WTC11 (cell line): ENCODE measurements around the gene SYPL1. TPM values are rescaled to one million over a fixed set of nuclear protein-coding genes. Genes with fewer than 3 reads are reported as not detected.

Experiments used
- ATAC-seq: fragments of 200-7000 bp; cut with Tn5 transposase; 2 replicates; pipeline ENCODE4 v1.10.0; 2021; ENCODE audit warnings: mild to moderate bottlenecking, moderate library complexity
- CTCF ChIA-PET: fragments of 300-600 bp; sonication (Branson Sonifier 250); formaldehyde crosslinking; loops from one replicate; lab custom pipeline; 2021; ENCODE audit warnings: antibody characterized with exemption; lab: Charles Lee
- POLR2A ChIA-PET: fragments of 350-600 bp; sonication (Branson Sonifier 250); formaldehyde crosslinking; loops from one replicate; lab custom pipeline; 2021; ENCODE audit warnings: antibody characterized with exemption; lab: Charles Lee
- DNase-seq: peaks from one replicate; pipeline ENCODE4 v3.0.0; 2021; ENCODE audit warnings: low spot score
- H3K27ac Mint-ChIP-seq: 2 replicates; pipeline ENCODE4 v1.8.0; 2021; ENCODE audit warnings: mixed read lengths
- H3K27me3 Mint-ChIP-seq: 2 replicates; pipeline ENCODE4 v1.8.0; 2021; ENCODE audit warnings: low read depth, mild to moderate bottlenecking, moderate library complexity, mixed read lengths
- H3K36me3 Mint-ChIP-seq: 2 replicates; pipeline ENCODE4 v1.8.0; 2021; ENCODE audit warnings: mixed read lengths
- H3K4me1 Mint-ChIP-seq: 2 replicates; pipeline ENCODE4 v1.8.0; 2022; ENCODE audit warnings: mixed read lengths
- H3K4me3 Mint-ChIP-seq: 2 replicates; pipeline ENCODE4 v1.8.0; 2021; ENCODE audit warnings: mild to moderate bottlenecking, moderate library complexity, mixed read lengths
- H3K9me3 Mint-ChIP-seq: 2 replicates; pipeline ENCODE4 v1.8.0; 2021; ENCODE audit warnings: mixed read lengths
- CREM ChIP-seq: sonication (generic); formaldehyde crosslinking; IDR thresholded peaks from 2 replicates; pipeline ENCODE4 v1.8.1; 2022; ENCODE audit warnings: mild to moderate bottlenecking, missing genetic modification reagents, moderate library complexity
- ELF4 ChIP-seq: sonication (generic); formaldehyde crosslinking; IDR thresholded peaks from 2 replicates; pipeline ENCODE4 v1.8.1; 2022; ENCODE audit warnings: low read depth, mild to moderate bottlenecking, moderate library complexity, missing genetic modification reagents
- FOXJ3 ChIP-seq: sonication (generic); formaldehyde crosslinking; IDR thresholded peaks from 2 replicates; pipeline ENCODE4 v1.9.0; 2021; ENCODE audit warnings: missing genetic modification reagents, mild to moderate bottlenecking, borderline replicate concordance
- FOXP1 ChIP-seq: sonication (generic); formaldehyde crosslinking; IDR thresholded peaks from 2 replicates; pipeline ENCODE4 v1.8.0; 2022; ENCODE audit warnings: missing genetic modification reagents, mild to moderate bottlenecking, moderate library complexity, borderline replicate concordance
- MXD4 ChIP-seq: fragments of 250-450 bp; sonication (Bioruptor Pico); IDR thresholded peaks from 2 replicates; pipeline ENCODE4 v1.8.0; 2021; ENCODE audit warnings: mild to moderate bottlenecking, moderate library complexity, borderline replicate concordance
- NFE2L1 ChIP-seq: sonication (generic); formaldehyde crosslinking; IDR thresholded peaks from 2 replicates; pipeline ENCODE4 v1.8.1; 2023; ENCODE audit warnings: missing genetic modification reagents
- NFYB ChIP-seq: sonication (generic); formaldehyde crosslinking; conservative IDR thresholded peaks from 2 replicates; pipeline ENCODE4 v1.8.0; 2022; ENCODE audit warnings: low read depth, missing genetic modification reagents
- RELA ChIP-seq: sonication (generic); formaldehyde crosslinking; IDR thresholded peaks from 2 replicates; pipeline ENCODE4 v1.8.1; 2022; ENCODE audit warnings: missing genetic modification reagents, mild to moderate bottlenecking, borderline replicate concordance
- RORB ChIP-seq: fragments of 250-450 bp; sonication (Bioruptor Pico); IDR thresholded peaks from 2 replicates; pipeline ENCODE4 v1.9.0; 2021; ENCODE audit warnings: mild to moderate bottlenecking
- TCF7 ChIP-seq: sonication (generic); formaldehyde crosslinking; IDR thresholded peaks from 2 replicates; pipeline ENCODE4 v1.8.0; 2022; ENCODE audit warnings: mild to moderate bottlenecking, low read depth, missing genetic modification reagents, moderate library complexity
- ZNF219 ChIP-seq: sonication (generic); formaldehyde crosslinking; IDR thresholded peaks from 2 replicates; pipeline ENCODE4 v1.8.0; 2023; ENCODE audit warnings: missing genetic modification reagents, mild to moderate bottlenecking, borderline replicate concordance
- ZNF317 ChIP-seq: sonication (generic); formaldehyde crosslinking; IDR thresholded peaks from 2 replicates; pipeline ENCODE4 v1.8.1; 2023; ENCODE audit warnings: low read depth, mild to moderate bottlenecking, moderate library complexity, missing genetic modification reagents, borderline replicate concordance
- ZNF423 ChIP-seq: fragments of 250-450 bp; sonication (Bioruptor Pico); IDR thresholded peaks from 2 replicates; pipeline ENCODE4 v2.1.2; 2022; ENCODE audit warnings: mild to moderate bottlenecking, moderate library complexity
- total RNA-seq: library from RNA; stranded (reverse); gene quantifications from 3 replicates; pipeline ENCODE4 v1.2.3, GENCODE V29; 2021
- TF ChIP-seq, protein P1 (sequence below): sonication (generic); formaldehyde crosslinking; IDR thresholded peaks from 2 replicates; pipeline ENCODE4 v1.8.1; 2022; ENCODE audit warnings: missing genetic modification reagents, borderline replicate concordance
- TF ChIP-seq, protein P2 (sequence below): sonication (generic); formaldehyde crosslinking; IDR thresholded peaks from 2 replicates; pipeline ENCODE4 v1.8.0; 2023; ENCODE audit warnings: mild to moderate bottlenecking, missing genetic modification reagents
- TF ChIP-seq, protein P3 (sequence below): fragments of 250-450 bp; sonication (Bioruptor Pico); IDR thresholded peaks from 2 replicates; pipeline ENCODE4 v1.9.0; 2021; ENCODE audit warnings: mild to moderate bottlenecking
- TF ChIP-seq, protein P4 (sequence below): sonication (generic); formaldehyde crosslinking; IDR thresholded peaks from 2 replicates; pipeline ENCODE4 v1.8.1; 2023; ENCODE audit warnings: mild to moderate bottlenecking, missing genetic modification reagents, moderate library complexity
- TF ChIP-seq, protein P5 (sequence below): fragments of 250-450 bp; sonication (Bioruptor Pico); IDR thresholded peaks from 2 replicates; pipeline ENCODE4 v1.9.0; 2021; ENCODE audit warnings: moderate library complexity, mild to moderate bottlenecking, inconsistent platforms, borderline replicate concordance
- TF ChIP-seq, protein P6 (sequence below): sonication (generic); formaldehyde crosslinking; IDR thresholded peaks from 2 replicates; pipeline ENCODE4 v1.8.0; 2022; ENCODE audit warnings: mild to moderate bottlenecking, missing genetic modification reagents
- TF ChIP-seq, protein P7 (sequence below): fragments of 250-450 bp; sonication (Bioruptor Pico); conservative IDR thresholded peaks from 2 replicates; pipeline ENCODE4 v1.9.0; 2021; ENCODE audit warnings: mild to moderate bottlenecking

The SYPL1 gene
- total RNA-seq, 1 experiment from 2014 or later, result 54.8 TPM

DNA sequence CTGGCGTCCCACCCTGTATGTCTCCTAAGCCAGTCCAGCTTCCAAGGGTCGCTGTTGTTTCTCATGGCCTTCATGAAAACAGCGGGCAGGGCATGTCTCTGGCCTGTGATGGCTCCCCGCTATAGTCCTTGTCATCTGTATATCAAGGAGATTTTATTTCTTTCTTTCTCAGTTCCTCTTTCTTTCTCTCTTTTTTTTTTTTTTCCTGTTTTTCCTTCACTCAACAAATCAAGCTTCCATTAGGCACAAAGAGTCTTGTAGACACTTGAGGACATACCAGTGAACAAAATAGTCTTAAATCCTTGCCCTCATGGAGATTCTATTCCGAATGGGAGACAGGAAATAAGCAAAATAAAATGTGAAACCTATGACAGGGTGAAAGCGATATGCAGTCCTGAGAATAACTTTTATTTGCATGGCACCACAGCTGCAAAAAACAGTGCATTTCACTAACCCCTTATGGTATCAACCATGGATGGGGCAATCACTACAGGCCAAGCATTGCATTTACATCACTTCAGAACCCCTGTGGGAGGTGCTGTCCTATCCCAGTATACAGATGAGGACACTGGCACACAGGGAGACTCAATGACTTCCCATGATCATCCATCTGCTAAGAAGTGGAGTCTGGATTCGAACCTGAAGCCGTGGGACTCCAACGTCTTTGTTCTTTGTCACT lies 50.7 kb downstream of the SYPL1 start (continued):
- TF ChIP-seq, protein P1, sequence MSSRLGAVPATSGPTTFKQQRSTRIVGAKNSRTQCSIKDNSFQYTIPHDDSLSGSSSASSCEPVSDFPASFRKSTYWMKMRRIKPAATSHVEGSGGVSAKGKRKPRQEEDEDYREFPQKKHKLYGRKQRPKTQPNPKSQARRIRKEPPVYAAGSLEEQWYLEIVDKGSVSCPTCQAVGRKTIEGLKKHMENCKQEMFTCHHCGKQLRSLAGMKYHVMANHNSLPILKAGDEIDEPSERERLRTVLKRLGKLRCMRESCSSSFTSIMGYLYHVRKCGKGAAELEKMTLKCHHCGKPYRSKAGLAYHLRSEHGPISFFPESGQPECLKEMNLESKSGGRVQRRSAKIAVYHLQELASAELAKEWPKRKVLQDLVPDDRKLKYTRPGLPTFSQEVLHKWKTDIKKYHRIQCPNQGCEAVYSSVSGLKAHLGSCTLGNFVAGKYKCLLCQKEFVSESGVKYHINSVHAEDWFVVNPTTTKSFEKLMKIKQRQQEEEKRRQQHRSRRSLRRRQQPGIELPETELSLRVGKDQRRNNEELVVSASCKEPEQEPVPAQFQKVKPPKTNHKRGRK (CRISPR knock-in tag), result no peak
- TF ChIP-seq MXD4 (CRISPR knock-in tag) (no peak), TCF7 (no peak), RELA (CRISPR knock-in tag) (no peak), NFE2L1 (CRISPR knock-in tag) (no peak), FOXP1 (no peak), ZNF317 (CRISPR knock-in tag) (no peak)
- TF ChIP-seq, protein P2, sequence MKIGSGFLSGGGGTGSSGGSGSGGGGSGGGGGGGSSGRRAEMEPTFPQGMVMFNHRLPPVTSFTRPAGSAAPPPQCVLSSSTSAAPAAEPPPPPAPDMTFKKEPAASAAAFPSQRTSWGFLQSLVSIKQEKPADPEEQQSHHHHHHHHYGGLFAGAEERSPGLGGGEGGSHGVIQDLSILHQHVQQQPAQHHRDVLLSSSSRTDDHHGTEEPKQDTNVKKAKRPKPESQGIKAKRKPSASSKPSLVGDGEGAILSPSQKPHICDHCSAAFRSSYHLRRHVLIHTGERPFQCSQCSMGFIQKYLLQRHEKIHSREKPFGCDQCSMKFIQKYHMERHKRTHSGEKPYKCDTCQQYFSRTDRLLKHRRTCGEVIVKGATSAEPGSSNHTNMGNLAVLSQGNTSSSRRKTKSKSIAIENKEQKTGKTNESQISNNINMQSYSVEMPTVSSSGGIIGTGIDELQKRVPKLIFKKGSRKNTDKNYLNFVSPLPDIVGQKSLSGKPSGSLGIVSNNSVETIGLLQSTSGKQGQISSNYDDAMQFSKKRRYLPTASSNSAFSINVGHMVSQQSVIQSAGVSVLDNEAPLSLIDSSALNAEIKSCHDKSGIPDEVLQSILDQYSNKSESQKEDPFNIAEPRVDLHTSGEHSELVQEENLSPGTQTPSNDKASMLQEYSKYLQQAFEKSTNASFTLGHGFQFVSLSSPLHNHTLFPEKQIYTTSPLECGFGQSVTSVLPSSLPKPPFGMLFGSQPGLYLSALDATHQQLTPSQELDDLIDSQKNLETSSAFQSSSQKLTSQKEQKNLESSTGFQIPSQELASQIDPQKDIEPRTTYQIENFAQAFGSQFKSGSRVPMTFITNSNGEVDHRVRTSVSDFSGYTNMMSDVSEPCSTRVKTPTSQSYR (CRISPR knock-in tag), result no peak
- TF ChIP-seq, protein P3, sequence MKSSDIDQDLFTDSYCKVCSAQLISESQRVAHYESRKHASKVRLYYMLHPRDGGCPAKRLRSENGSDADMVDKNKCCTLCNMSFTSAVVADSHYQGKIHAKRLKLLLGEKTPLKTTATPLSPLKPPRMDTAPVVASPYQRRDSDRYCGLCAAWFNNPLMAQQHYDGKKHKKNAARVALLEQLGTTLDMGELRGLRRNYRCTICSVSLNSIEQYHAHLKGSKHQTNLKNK (CRISPR knock-in tag), result no peak
- TF ChIP-seq, protein P4, sequence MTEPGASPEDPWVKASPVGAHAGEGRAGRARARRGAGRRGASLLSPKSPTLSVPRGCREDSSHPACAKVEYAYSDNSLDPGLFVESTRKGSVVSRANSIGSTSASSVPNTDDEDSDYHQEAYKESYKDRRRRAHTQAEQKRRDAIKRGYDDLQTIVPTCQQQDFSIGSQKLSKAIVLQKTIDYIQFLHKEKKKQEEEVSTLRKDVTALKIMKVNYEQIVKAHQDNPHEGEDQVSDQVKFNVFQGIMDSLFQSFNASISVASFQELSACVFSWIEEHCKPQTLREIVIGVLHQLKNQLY (CRISPR knock-in tag), result no peak

DNA sequence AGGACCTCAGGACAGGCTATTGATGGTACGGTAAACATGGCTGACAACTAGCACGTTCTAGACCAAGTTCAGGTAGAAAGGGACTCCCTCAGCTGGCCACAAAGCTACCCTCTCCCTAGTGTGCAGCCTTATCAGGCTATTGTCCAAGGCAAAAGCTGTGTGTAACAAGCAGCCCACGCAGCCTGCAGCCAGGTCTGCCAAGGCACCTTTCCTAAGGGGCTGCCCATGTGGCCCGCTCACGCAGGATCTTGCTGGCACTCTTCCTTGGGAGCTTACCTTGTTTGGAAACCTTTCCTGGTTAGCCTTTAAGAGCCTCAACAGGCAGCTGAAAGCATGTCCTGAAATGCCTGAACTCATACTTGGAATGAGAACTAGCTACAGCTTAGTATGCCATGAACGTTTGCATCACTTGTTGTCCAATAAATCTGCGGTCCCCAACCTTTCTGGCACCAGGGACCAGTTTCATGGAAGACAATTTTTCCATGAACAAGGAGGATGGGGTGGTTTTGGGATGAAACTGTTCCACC lies 51.7 kb downstream of the SYPL1 start:
- ChIA-PET POLR2A (no interaction called here), CTCF (interaction anchor here (1.0 kb wide), 1 partner anchor 13 kb away, joined by 3 read pairs; no protein-coding TSS in a partner anchor)

More for the DNA sequence above, 51.7 kb downstream of the SYPL1 start:
- Mint-ChIP-seq H3K36me3 (peaks cover 11% of the 10 kb centered on the region), H3K4me3 (no peak overlapping the region), H3K27me3 (peaks cover 3% of the 10 kb centered on the region), H3K27ac (no peak overlapping the region), H3K9me3 (peaks cover 16% of the 10 kb centered on the region), H3K4me1 (peaks cover 23% of the 10 kb centered on the region)
- ATAC-seq (no peak), DNase-seq (no peak)
- TF ChIP-seq FOXJ3 (CRISPR knock-in tag), result no peak
- no peak for TF ChIP-seq ZNF317 (CRISPR knock-in tag)
- no peak for TF ChIP-seq CREM
- TF ChIP-seq, protein P5, sequence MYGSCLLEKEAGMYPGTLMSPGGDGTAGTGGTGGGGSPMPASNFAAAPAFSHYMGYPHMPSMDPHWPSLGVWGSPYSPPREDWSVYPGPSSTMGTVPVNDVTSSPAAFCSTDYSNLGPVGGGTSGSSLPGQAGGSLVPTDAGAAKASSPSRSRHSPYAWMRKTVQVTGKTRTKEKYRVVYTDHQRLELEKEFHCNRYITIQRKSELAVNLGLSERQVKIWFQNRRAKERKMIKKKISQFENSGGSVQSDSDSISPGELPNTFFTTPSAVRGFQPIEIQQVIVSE (CRISPR knock-in tag), result no peak
- no peak for TF ChIP-seq ELF4
- no peak for TF ChIP-seq ZNF423
- TF ChIP-seq, protein P6, sequence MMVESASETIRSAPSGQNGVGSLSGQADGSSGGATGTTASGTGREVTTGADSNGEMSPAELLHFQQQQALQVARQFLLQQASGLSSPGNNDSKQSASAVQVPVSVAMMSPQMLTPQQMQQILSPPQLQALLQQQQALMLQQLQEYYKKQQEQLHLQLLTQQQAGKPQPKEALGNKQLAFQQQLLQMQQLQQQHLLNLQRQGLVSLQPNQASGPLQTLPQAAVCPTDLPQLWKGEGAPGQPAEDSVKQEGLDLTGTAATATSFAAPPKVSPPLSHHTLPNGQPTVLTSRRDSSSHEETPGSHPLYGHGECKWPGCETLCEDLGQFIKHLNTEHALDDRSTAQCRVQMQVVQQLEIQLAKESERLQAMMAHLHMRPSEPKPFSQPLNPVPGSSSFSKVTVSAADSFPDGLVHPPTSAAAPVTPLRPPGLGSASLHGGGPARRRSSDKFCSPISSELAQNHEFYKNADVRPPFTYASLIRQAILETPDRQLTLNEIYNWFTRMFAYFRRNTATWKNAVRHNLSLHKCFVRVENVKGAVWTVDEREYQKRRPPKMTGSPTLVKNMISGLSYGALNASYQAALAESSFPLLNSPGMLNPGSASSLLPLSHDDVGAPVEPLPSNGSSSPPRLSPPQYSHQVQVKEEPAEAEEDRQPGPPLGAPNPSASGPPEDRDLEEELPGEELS (CRISPR knock-in tag), result no peak
- TF ChIP-seq, protein P3 (CRISPR knock-in tag), result no peak
- TF ChIP-seq, protein P7, sequence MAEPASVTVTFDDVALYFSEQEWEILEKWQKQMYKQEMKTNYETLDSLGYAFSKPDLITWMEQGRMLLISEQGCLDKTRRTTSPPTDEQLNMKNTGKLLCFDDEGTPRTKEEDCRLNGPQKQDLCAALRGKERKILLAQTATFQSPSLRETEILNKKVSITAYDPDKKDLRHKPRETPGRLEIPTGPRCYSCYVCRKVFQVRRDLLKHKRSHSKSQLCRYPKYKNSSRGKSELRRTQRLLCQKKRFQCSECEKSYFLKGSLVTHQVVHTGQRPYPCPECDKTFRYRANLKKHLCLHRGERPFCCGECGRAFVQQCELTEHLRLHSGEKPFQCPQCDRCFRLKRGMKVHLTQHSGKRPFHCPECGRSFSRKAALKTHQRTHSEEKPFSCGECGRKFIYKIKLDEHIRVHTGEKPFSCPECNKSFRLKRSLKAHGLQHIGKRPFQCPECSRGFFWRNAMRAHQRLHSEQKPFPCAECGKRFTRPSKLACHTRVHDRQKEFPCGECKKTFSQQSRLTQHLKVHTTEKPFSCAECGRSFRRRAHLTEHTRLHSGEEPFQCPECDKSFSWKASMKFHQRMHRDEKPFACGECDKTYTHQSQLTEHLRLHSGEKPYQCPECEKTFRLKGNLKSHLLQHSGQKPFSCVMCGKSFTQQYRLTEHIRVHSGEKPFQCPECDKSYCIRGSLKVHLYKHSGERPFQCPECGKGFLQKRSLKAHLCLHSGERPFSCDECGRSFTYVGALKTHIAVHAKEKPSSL (CRISPR knock-in tag), result no peak
- no peak for TF ChIP-seq NFYB (CRISPR knock-in tag)
- TF ChIP-seq ZNF219, result no peak
- TF ChIP-seq RORB, result no peak
